ENCODE data around the gene MEP1B. TPM values are rescaled to one million over a fixed set of nuclear protein-coding genes. Genes with fewer than 3 reads are reported as not detected.
"Not testable (repeated sequence)": the region's sequence is repeated elsewhere in the genome, so short reads cannot be mapped to it uniquely, and the experiment has no call there.

The MEP1B gene
- total and polyA plus RNA-seq, 9 donors = 0.12 to 0.25 (median 0.15) TPM; not detected in 5

DNA sequence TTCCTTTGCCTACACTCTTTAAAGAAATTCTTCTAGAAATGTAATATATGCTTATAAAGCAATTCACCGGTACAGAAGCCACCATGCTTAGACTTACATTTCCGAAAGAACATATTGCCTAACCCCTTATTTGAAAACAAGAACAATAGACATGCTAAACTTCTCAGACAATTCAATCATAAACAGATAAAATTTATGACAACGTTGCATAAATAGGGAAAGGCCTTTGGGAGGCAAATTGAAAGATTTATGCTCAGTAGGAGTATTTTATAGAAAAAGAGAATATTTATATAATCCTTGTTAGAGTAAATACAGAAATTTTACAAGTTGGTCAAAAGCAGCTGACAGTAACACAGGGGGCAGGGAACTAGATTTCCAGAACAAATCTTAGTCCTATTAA is 16.2 kb upstream of the MEP1B start:
- H3K4me3 ChIP-seq (ENCODE audit: low read length) = no peak overlapping the region
- no CpG with 5 or more reads among the region's 3 CpGs for WGBS (ENCODE audit: insufficient coverage)
- no peaks in the 10 kb centered on the region for H3K36me3 ChIP-seq (ENCODE audit: control insufficient read depth, insufficient read depth, low read length)

DNA sequence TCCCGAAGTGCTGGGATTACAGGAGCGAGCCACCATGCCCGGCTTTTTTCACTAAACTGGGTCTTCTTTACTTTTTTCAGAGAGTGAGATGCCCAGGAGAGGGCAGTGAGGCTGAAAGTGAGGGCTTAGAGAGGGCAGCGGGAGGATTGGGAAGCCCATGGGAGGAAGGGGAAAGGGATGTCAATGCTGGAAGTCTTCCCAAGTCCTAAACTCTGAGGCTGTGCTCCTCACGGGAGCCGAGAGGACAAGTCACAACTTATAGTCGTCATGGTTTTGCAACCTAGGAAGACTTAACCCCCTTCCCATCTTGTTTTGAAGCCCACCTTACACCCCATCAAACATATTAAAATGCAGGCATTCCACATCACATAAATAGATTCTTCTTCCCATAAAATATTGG is 15.1 kb upstream of the MEP1B start:
- H3K27ac ChIP-seq (ENCODE audit: low read length) = peak overlapping the region; percentile 49
- H3K9me3 ChIP-seq (replicated peaks; ENCODE audit: control insufficient read depth, low read depth, low read length) = no peaks in the 10 kb centered on the region
- no peaks in the 10 kb centered on the region for H3K4me1 ChIP-seq (ENCODE audit: control insufficient read depth, insufficient read depth, low read length)
- H3K36me3 ChIP-seq (ENCODE audit: control insufficient read depth, insufficient read depth, low read length) = no peaks in the 10 kb centered on the region
- H3K27me3 ChIP-seq (ENCODE audit: control insufficient read depth, insufficient read depth, low read length) = no peaks in the 10 kb centered on the region
- no peak overlapping the region for H3K4me3 ChIP-seq (ENCODE audit: low read length)
- WGBS (ENCODE audit: insufficient coverage) = 45% methylated on average over 5 of the region's 7 CpGs
- DNase-seq = peak; percentile 22

More for the DNA sequence above, 16.2 kb upstream of the MEP1B start:
- Histone ChIP-seq H3K9me3 (replicated peaks; ENCODE audit: control insufficient read depth, low read depth, low read length) (no peaks in the 10 kb centered on the region), H3K27me3 (ENCODE audit: control insufficient read depth, insufficient read depth, low read length) (no peaks in the 10 kb centered on the region), H3K27ac (ENCODE audit: low read length) (no peak overlapping the region), H3K4me1 (ENCODE audit: control insufficient read depth, insufficient read depth, low read length) (no peaks in the 10 kb centered on the region)
- DNase-seq = no peak

DNA sequence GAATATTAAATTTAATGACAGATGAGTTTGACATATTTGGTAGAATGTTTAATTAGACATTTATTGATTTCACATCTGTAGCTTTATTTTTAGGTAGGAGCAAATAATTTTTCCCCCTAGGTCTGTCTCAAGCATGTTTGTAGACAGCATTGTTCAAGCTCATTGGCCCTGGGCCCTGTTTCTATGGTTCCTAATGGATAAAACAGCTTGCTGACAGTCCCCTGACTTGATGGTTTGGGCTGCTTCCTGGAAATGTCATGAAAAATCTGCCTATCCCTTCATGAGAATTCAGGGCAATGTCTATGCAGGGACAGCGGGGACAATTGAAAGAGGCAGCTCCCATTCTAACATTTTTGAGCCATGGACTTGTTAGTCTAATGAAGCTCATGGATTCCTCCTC is 14.6 kb upstream of the MEP1B start:
- no peak overlapping the region for H3K4me3 ChIP-seq (ENCODE audit: low read length)
- no peaks in the 10 kb centered on the region for H3K9me3 ChIP-seq (replicated peaks; ENCODE audit: control insufficient read depth, low read depth, low read length)
- H3K36me3 ChIP-seq (ENCODE audit: control insufficient read depth, insufficient read depth, low read length) = no peaks in the 10 kb centered on the region
- H3K27ac ChIP-seq (ENCODE audit: low read length) = peak overlapping the region; percentile 82
- no CpG with 5 or more reads among the region's 1 CpG for WGBS (ENCODE audit: insufficient coverage)
- H3K4me1 ChIP-seq (ENCODE audit: control insufficient read depth, insufficient read depth, low read length) = no peaks in the 10 kb centered on the region
- DNase-seq = peak; percentile 95
- H3K27me3 ChIP-seq (ENCODE audit: control insufficient read depth, insufficient read depth, low read length) = no peaks in the 10 kb centered on the region

DNA sequence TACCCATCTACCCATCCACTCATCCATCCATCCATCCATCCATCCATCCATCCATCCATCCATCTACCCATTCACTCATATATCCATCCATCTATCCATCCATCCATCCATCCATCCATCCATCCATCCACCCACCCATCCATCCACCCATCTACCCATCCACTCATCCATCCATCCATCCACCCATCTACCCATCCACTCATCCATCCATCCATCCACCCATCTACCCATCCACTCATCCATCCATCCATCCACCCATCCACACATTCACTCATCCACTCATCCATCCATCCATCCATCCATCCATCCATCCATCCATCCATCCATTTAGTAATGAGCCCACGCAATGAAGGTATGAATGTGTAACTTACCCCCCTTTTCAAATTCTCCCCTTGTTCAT is 13.1 kb upstream of the MEP1B start:
- WGBS (ENCODE audit: insufficient coverage) = no CpG with 5 or more reads among the region's 1 CpG
- H3K27ac ChIP-seq (ENCODE audit: low read length); H3K4me3 ChIP-seq (ENCODE audit: low read length); H3K4me1 ChIP-seq (ENCODE audit: control insufficient read depth, insufficient read depth, low read length); H3K9me3 ChIP-seq (replicated peaks; ENCODE audit: control insufficient read depth, low read depth, low read length); H3K27me3 ChIP-seq (ENCODE audit: control insufficient read depth, insufficient read depth, low read length); H3K36me3 ChIP-seq (ENCODE audit: control insufficient read depth, insufficient read depth, low read length); DNase-seq: not testable (repeated sequence)

DNA sequence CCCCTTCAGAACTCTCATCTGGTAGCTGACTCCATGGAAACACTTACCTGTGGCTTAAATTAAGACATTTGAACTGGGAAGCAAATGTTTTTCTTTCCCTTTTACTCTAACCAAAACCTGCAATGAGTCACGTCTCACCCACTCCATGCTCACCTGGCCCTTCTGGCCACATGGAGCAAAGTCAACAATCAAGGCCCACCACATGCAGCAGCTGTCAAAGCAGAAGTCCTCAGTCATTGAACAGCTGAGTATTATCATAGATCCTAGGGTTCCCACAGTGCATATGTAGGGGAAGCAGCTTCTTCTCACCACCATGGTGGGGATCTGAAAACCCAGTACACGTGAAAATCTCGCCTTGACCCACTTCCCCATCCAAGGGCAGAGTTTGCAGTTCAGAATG is 12.3 kb upstream of the MEP1B start:
- H3K9me3 ChIP-seq (replicated peaks; ENCODE audit: control insufficient read depth, low read depth, low read length) = no peaks in the 10 kb centered on the region
- H3K36me3 ChIP-seq (ENCODE audit: control insufficient read depth, insufficient read depth, low read length) = no peaks in the 10 kb centered on the region
- no peaks in the 10 kb centered on the region for H3K4me1 ChIP-seq (ENCODE audit: control insufficient read depth, insufficient read depth, low read length)
- 81% methylated on average over 2 of the region's 3 CpGs for WGBS (ENCODE audit: insufficient coverage)
- no peaks in the 10 kb centered on the region for H3K27me3 ChIP-seq (ENCODE audit: control insufficient read depth, insufficient read depth, low read length)
- H3K27ac ChIP-seq (ENCODE audit: low read length) = no peak overlapping the region
- no peak for DNase-seq
- no peak overlapping the region for H3K4me3 ChIP-seq (ENCODE audit: low read length)

DNA sequence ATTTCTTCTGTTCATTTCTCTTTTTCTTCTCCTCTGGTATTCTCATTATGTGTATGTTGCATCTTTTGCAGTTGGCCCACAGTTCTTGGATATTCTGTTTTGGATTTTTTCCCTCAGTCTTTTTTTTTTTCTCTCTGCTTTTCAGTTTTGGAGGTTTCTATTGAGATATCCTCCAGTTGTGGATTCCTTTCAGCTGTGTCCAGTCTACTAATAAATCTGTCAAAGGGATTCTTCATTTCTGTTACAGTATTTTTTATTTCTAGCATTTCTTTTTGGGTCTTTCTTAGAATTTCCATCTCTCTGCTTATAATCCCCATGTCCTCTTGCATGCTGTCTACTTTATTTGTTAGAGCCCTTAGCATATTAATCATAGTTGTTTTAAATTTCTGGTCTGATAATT is 6.3 kb upstream of the MEP1B start:
- peak; percentile 35 for DNase-seq
- H3K36me3 ChIP-seq (ENCODE audit: control insufficient read depth, insufficient read depth, low read length) = no peaks in the 10 kb centered on the region
- no peaks in the 10 kb centered on the region for H3K4me1 ChIP-seq (ENCODE audit: control insufficient read depth, insufficient read depth, low read length)
- H3K4me3 ChIP-seq (ENCODE audit: low read length) = no peak overlapping the region
- H3K9me3 ChIP-seq (replicated peaks; ENCODE audit: control insufficient read depth, low read depth, low read length) = peaks cover 16% of the 10 kb centered on the region
- no peaks in the 10 kb centered on the region for H3K27me3 ChIP-seq (ENCODE audit: control insufficient read depth, insufficient read depth, low read length)
- no peak overlapping the region for H3K27ac ChIP-seq (ENCODE audit: low read length)

DNA sequence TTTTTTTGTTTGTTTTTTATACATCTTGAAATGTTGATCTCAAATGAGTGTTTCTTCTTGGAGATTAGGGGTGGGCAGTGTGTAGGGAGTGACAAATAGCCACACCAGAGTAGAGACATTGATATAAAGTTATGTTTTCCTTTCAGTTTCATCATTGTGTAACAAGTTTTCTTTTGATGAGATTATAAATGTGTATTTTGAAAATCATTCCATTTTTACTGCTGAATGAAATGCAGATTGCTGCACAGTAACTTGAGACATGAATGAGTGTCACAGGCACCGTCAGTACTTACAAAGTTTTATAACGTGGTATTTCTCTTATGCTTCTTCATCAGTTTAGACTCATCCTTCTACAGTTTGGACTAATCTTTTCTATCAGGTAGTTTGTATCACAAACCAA is 370 bp downstream of the MEP1B start:
- no CpG with 5 or more reads among the region's 2 CpGs for WGBS (ENCODE audit: insufficient coverage)

DNA sequence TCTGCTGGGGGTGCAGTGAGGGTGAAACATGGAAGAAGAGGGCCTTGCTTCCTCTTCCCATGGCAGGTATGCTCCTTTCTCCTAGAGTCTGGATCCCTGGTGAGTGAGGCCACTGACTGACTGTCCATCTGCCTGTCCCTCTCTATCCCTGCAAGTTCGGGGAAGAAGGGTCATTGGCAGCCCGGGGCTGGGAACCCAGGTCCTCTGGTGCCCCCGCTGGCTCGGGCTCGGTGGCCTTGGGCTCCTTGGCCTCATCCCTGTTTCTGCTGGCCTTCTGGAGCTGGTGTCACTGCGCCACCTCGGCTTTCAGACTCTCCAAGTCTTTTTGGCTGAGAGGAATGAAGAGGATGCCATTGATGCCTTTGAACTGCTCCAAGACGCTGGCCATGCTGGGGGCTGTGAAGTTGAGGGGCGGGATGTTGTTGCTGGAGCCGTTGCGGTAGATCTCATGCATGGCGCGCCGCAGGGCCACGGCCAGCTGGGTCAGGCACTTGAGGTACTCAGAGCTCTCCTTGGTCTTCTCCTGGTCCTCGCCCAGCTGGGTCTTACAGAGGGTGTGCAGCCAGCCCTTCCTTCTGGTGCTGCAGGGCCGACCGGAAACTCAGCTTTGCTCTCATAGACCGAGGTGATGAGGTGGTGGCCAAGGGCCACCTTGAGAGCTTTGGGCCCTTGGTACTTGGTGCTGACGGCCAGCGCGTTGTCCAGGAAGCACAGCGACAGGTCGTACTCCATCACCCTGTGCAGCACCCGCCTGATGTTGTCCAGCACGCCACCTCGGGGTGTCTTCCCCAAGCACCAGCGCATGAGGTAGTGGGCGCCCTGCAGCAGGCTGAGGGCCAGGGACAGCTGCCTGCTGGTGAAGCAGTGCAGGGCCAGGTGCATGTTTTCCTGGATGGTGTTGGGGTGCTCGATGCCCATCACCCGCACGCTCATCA is 6.3 kb downstream of the MEP1B start:
- Histone ChIP-seq H3K36me3 (ENCODE audit: control insufficient read depth, insufficient read depth, low read length) (no peaks in the 10 kb centered on the region), H3K27ac (ENCODE audit: low read length) (no peak overlapping the region), H3K4me1 (ENCODE audit: control insufficient read depth, insufficient read depth, low read length) (no peaks in the 10 kb centered on the region), H3K9me3 (replicated peaks; ENCODE audit: control insufficient read depth, low read depth, low read length) (no peaks in the 10 kb centered on the region), H3K27me3 (ENCODE audit: control insufficient read depth, insufficient read depth, low read length) (no peaks in the 10 kb centered on the region), H3K4me3 (ENCODE audit: low read length) (no peak overlapping the region)
- no peak for DNase-seq
- 93% methylated on average over 32 of the region's 32 CpGs for WGBS (ENCODE audit: insufficient coverage)

More for the DNA sequence above, 370 bp downstream of the MEP1B start:
- Histone ChIP-seq H3K9me3 (replicated peaks; ENCODE audit: control insufficient read depth, low read depth, low read length) (no peaks in the 10 kb centered on the region), H3K36me3 (ENCODE audit: control insufficient read depth, insufficient read depth, low read length) (no peaks in the 10 kb centered on the region), H3K4me3 (ENCODE audit: low read length) (no peak overlapping the region), H3K27me3 (ENCODE audit: control insufficient read depth, insufficient read depth, low read length) (no peaks in the 10 kb centered on the region), H3K27ac (ENCODE audit: low read length) (no peak overlapping the region), H3K4me1 (ENCODE audit: control insufficient read depth, insufficient read depth, low read length) (no peaks in the 10 kb centered on the region)
- DNase-seq = no peak

DNA sequence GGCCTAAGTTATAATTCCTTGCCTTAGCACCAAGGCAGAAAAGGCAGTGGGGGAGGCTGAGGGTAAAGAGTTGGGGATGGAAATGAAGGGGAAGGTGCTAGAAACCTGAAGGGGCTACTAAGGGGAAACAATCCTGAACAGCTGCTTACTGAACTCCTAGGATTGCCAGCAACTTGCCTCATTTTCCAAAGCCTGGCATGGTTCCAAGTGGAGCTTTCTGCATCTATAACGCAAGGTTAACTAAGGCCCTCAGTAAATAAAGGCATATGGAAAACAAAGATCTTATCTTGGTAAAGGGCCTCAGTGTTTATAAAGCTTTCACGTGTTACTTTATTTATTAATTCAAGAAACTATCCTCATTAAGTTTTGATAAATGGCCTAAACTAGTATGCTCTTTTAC is 10.9 kb downstream of the MEP1B start:
- WGBS (ENCODE audit: insufficient coverage) = no CpG with 5 or more reads among the region's 2 CpGs

DNA sequence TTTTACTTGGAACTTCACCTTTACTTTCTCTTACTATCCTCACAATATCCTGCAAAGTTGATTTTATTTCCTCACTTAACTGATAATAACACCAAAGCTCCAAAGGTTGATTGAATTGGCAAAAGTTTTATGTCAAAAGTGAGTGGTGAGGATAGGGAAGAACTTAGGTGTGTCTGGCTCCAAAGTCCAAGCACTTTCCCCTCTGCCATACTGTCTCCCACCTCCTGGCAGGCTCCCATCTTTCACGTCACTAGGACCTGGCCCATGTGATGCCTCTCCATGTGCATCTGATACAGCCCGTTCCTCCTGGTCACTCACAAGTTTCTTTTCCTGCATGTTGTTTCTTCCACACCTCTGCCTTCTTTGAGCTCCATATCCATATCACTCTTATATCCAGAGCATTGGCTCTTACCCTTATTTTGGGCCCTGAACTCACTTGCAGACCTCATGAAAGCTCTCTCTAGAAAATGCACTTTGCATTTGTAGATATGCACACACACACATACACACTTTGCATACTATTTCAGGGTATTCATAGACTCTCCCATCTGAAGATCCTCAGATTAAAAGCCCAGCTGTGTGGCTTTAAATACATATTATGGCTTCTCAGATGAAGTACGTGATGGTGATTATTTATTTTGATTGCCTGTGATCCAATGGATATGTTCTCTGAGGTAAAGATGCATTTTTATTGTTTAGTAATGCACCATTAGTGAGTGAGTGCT is 12.3 kb downstream of the MEP1B start:
- 76% methylated on average over 2 of the region's 3 CpGs for WGBS (ENCODE audit: insufficient coverage)
- Histone ChIP-seq H3K4me1 (ENCODE audit: control insufficient read depth, insufficient read depth, low read length) (no peaks in the 10 kb centered on the region), H3K36me3 (ENCODE audit: control insufficient read depth, insufficient read depth, low read length) (no peaks in the 10 kb centered on the region), H3K4me3 (ENCODE audit: low read length) (no peak overlapping the region), H3K27ac (ENCODE audit: low read length) (no peak overlapping the region), H3K27me3 (ENCODE audit: control insufficient read depth, insufficient read depth, low read length) (no peaks in the 10 kb centered on the region), H3K9me3 (replicated peaks; ENCODE audit: control insufficient read depth, low read depth, low read length) (no peaks in the 10 kb centered on the region)
- no peak for DNase-seq

More for the DNA sequence above, 10.9 kb downstream of the MEP1B start:
- Histone ChIP-seq H3K9me3 (replicated peaks; ENCODE audit: control insufficient read depth, low read depth, low read length) (no peaks in the 10 kb centered on the region), H3K27ac (ENCODE audit: low read length) (no peak overlapping the region), H3K36me3 (ENCODE audit: control insufficient read depth, insufficient read depth, low read length) (no peaks in the 10 kb centered on the region), H3K4me3 (ENCODE audit: low read length) (no peak overlapping the region), H3K27me3 (ENCODE audit: control insufficient read depth, insufficient read depth, low read length) (no peaks in the 10 kb centered on the region), H3K4me1 (ENCODE audit: control insufficient read depth, insufficient read depth, low read length) (no peaks in the 10 kb centered on the region)
- peak; percentile 33 for DNase-seq

Measured in muscle of leg (tissue), 11 donors.